Activated CD8-positive, alpha-beta memory T cell treated with anti-CD3 and anti-CD28 coated beads for 36 hours (primary cell): ENCODE results near the gene CHMP1A. TPM values are rescaled to one million over a fixed set of nuclear protein-coding genes. Genes with fewer than 3 reads are reported as not detected.
"Not testable (repeated sequence)": the region's sequence is repeated elsewhere in the genome, so short reads cannot be mapped to it uniquely, and the experiment has no call there.

Experiments
- CTCF ChIA-PET: fragments of 350-600 bp; sonication (Branson Sonifier 250); formaldehyde crosslinking; loops from one replicate; lab custom pipeline; 2021; ENCODE audit warnings: antibody characterized with exemption; lab: Charles Lee
- POLR2A ChIA-PET: fragments of 350-600 bp; sonication (Branson Sonifier 250); formaldehyde crosslinking; loops from one replicate; lab custom pipeline; 2021; ENCODE audit warnings: antibody characterized with exemption; lab: Charles Lee
- total RNA-seq, 2 experiments: library from RNA; stranded (reverse); gene quantifications; one replicate each; pipeline ENCODE4 v1.2.3, GENCODE V29; 2021

The CHMP1A gene
- total RNA-seq, 2 experiments from 2014 or later, result 80.5 to 80.8 TPM

DNA sequence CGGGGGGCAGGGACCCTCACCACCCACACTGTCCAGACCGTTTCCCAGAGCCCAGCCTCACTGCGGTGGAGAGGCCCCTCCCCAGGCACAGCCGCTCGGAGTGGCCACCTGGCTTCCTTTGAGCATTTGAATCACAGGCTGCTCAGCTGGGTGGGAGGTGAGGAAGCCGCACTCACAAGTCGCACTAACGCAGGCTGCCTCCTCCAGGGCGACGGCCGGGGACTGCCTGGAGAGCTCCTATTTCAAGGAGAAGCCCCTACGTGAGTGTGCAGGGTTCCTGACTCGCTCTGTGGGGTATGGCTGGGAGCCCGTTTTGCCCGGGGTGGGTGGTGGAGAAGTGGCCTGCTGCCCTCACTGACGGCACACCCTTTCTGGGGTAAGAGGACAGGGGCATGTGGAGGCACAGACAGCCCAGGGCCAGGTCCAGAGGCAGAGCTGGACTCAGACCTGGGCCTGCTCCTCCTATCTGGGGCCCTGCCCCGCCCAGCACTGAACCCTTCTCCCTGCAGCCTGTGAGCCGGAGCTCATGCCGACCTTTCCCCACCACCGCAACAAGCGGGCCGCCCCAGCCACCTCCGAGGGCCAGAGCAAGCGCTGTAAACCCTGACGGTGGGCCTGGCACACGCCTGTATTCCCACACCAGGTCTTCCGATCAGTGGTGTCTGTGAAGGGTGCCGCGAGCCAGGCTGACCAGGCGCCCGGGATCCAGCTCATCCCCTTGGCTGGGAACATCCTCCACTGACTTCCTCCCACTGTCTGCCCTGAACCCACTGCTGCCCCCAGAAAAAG is 37.8 kb upstream of the CHMP1A start:
- POLR2A ChIA-PET, result no interaction called here
- CTCF ChIA-PET, result no interaction called here

DNA sequence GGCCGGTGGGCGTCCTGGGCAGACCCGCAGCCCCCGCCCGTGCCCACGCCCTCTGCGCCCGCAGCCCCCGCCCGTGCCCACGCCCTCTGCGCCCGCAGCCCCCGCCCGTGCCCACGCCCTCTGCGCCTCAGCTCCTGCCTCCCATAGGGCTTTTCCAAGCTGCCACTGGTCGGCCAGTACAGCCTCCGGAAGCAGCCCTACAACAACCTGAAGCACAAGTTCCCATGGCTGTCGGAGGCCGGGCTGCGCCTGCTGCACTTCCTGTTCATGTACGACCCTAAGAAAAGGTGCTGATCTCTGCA is 37.2 kb upstream of the CHMP1A start:
- CTCF ChIA-PET, POLR2A ChIA-PET: not testable (repeated sequence)

DNA sequence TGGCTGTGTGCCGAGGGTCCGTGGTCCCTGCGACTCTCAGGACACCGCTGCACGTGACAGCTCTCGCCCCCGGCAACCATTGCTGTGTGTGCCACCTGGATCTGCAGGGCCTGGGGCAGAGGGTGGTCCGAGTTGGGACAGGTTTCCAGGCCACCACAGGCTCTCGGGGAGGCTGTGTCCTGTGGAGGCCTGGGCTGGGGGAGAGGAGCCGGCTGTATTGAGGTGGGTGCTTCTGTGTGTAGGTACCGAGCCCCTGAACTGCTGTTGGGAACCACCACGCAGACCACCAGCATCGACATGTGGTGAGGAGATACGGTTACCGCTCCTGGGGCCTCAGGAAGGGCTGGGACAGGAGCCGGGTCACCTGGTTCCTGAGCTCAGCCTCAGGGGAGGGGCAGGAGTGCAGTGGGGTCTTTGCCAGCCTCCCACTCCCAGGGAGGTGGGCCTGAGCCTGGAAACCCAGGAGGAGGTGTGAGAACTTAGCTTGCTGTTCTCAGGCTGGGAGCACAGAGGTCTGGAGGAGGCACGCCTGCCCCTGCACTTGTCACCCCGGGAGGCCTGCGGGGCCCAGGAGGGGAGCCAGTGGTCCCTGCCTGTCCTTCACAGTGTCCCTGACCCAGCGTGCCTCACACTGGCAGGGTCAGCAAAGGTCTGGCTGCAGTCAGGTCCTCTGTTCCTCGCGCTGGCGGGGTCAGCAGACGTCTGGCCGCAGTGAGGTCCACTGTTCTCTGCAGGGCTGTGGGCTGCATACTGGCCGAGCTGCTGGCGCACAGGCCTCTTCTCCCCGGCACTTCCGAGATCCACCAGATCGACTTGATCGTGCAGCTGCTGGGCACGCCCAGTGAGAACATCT is 36.6 kb upstream of the CHMP1A start:
- POLR2A ChIA-PET, result interaction anchor here (0.6 kb wide), 1 partner anchor 23 kb away, joined by 3 read pairs; no protein-coding TSS in a partner anchor

DNA sequence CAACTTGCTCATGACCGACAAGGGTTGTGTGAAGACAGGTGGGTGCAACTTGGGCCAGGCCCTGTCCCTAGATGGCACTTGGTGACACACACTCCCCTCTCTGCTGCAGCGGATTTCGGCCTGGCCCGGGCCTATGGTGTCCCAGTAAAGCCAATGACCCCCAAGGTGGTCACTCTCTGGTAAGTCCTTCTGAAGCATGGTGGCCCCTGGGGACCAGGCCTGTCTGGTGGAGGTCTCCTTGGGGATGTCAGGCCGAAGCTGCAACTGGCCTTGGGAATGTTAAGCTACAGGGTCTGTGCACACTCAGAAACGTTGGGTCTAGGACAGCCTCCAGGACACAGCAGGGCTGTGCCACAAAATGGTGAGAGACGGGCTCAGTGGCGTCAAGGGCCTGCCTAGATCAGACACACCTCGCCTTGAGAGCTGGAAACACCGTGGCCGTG is 35.8 kb upstream of the CHMP1A start:
- ChIA-PET POLR2A (no interaction called here), CTCF (interaction anchor here (0.6 kb wide), 1 partner anchor 21 kb away, joined by 3 read pairs; no protein-coding TSS in a partner anchor)

More for the DNA sequence above, 36.6 kb upstream of the CHMP1A start:
- CTCF ChIA-PET, result no interaction called here

DNA sequence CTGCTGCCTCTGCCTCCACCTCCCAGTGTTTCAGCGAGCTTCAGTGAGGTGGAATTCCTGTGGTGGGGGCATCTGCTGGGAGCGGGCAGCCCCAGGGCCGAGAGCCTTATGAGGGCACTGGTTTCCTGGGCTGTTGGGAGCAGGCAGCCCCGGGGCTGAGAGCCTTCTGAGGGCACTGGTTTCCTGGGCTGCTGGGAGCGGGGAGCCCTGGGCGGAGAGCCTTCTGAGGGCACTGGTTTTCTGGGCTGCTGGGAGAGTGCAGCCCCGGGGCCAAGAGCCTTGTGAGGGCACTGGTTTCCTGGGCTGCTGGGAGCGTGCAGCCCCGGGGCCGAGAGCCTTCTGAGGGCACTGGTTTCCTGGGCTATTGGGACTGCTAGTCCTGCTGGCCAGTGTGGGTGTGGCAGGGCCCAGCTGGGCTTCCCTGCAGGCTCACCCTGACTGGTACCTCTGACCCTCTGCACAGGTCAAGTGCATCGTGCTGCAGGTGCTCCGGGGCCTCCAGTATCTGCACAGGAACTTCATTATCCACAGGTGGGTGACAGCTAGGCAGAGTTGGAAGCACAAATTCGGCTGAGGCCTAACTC is 34.6 kb upstream of the CHMP1A start:
- CTCF ChIA-PET, result no interaction called here
- POLR2A ChIA-PET, result interaction anchor here (0.7 kb wide), 1 partner anchor 89 kb away, joined by 3 read pairs; no protein-coding TSS in a partner anchor

DNA sequence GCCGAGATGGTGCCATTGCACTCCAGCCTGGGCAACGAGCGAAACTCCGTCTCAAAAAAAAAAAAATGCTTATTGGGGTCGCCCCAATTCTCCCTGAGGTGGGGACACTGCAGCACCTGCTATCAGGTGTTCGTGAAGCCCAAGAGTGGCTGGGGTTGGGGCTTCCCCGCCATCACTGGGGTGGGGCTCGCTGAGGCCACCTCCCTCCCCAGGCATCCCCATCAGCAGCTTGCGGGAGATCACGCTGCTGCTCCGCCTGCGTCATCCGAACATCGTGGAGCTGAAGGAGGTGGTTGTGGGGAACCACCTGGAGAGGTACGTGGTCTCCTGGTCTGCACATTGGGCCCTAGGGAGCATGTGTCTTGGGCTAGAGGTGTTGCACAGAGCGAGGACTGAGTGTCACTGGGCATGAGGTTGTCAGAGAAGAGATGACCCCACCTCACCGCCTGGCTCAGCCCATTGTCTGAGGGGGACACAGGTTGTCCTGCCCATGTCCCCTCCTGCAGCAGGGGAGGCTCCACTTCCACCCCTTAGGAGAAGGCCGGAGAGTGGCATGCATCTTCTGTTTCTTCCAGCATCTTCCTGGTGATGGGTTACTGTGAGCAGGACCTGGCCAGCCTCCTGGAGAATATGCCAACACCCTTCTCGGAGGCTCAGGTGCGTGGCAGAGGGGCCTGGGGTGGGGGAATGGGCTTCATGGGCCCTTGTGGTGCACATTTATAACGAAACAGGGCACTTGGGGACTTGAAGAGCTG is 33.9 kb upstream of the CHMP1A start:
- ChIA-PET POLR2A (no interaction called here), CTCF (no interaction called here)

DNA sequence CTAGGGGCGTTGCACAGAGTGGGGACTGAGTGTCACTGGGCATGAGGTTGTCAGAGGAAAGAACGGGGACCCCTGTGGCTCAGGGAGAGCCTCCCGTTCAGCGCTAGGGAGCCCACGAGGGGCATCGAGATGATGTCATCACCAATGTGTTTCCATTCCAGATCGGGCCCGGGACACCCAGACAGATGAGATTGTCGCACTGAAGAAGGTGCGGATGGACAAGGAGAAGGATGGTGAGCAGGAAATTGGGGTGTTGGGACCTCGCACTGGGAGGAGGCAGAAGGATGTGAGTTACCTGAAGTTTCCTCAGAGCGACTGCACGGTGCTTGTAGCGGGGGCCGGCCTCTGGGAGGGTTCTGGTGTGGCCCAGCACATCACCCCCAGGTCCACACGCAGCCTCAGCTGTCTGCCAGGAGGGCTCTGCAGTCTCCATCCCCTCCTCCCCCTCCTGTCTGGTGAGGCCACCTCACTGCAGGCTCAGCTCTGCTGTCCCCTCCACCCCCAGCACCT is 32.9 kb upstream of the CHMP1A start:
- ChIA-PET CTCF (no interaction called here), POLR2A (no interaction called here)

DNA sequence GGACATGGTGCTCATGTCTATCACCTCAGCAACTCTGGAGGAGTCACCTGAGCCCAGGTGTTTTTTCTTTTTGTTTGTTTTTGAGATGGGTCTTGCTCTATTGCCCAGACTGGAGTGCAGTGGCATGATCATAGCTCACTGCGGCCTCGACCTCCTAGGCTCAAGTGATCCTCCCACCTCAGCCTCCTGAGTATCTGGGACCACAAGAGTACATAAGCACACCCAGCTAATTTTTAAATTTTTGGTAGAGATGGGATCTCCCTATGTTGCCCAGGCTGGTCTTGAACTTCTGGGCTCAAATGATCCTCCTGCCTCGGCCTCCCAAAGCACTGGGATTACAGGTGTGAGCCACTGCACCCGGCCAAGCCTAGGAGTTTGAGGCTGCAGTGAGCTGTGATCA is 32.1 kb upstream of the CHMP1A start:
- ChIA-PET CTCF (interaction anchor here (0.8 to 4.1 kb wide), 2 partner anchors 10 to 23 kb away, joined by 3 to 30 read pairs; partner anchors contain the start of gene SPATA2L), POLR2A (interaction anchor here (0.6 kb wide), 1 partner anchor 184 kb away, joined by 3 read pairs; the partner anchor contains the start of gene TCF25)

DNA sequence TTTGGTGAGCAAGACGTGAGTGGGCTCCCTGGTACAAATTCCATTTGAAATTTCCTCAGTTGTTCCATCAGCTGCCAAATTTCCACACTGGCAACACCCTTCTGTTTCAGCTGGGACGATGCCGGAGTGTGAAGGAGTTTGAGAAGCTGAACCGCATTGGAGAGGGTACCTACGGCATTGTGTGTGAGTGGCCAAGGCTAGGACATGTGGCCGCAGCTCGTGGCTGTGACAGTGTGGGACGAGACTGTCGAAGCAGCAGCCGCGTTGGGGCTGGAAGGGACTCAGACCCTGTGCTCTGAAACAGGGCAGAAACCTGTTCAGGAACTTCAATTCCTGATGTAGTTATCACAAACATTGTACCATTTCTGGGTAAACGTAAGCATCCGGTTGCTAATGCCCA is 31.6 kb upstream of the CHMP1A start:
- ChIA-PET POLR2A (interaction anchor here (0.6 kb wide), 1 partner anchor 184 kb away, joined by 3 read pairs; the partner anchor contains the start of gene TCF25), CTCF (interaction anchor here (0.8 to 4.1 kb wide), 2 partner anchors 11 to 24 kb away, joined by 3 to 30 read pairs; partner anchors contain the start of gene SPATA2L)

DNA sequence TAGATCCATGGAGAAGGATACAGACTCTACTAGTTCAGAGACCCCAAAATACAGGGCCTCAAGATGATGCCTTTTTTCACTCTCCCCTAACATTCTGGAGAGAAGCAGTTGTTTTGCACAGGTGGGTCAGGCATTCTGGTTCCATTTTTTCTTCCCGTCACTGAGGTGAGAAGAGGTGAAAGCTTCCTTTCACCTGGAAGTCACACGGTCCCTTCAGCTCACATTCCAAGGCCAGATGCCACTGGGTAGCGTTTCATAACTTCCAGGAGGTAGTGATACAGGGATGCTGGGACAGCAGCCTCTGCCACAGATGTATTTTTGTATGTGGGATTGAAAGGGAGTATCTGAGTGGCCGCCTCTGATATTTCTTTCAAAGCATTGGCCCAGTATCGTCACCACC is 30.9 kb upstream of the CHMP1A start:
- CTCF ChIA-PET, result interaction anchor here (0.7 to 4.1 kb wide), 2 partner anchors 11 to 31 kb away, joined by 8 to 30 read pairs; partner anchors contain the start of genes CHMP1A, SPATA2L and SPATA33
- POLR2A ChIA-PET, result interaction anchor here (0.7 kb wide), 1 partner anchor 185 kb away, joined by 6 read pairs; the partner anchor contains the start of gene TCF25

DNA sequence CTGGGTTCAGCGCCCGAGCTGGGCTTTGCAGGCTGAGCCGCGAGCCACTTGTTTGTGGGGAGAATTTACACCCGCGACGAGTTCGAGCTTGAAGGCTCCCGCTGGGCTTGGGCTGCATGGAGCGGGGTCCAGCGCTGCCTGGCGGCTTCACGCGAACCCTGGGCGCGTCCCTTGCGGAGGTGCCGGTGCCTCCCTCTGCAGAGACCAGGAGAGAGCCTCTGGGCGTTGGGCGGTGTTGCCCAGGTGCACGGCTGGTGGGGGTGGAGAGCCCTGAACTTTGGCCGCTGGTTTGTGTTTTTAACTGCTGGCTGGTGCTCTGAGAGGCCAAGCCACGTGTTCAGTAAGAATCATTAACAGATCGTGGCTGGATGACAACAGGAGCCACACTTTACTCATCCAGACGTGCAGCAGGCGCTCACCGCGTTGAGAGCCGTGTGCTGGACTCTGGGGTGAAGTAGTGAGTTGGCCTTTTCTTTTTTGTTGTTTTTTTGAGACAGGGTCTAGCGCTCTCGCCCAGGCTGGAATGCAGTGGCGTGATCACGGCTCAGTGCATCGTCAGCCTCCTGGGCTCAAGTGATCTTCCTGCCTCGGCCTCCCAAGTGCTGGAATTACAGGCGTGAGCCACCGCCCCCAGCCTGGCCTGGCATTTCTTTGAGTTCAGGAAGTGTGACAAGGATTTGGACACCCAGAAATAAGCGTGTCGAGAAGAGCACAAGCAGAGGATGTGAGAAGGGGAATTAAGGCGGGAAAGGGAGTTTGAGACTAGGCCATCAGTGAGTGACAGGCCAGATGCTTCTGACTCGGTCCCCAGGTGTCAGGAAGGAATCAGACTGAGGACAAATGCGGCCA is 29.8 kb upstream of the CHMP1A start:
- ChIA-PET CTCF (interaction anchor here (1.0 to 4.1 kb wide), 3 partner anchors 9 to 119 kb away, joined by 3 to 30 read pairs (median 4); partner anchors contain the start of gene SPATA2L), POLR2A (interaction anchor here (0.8 to 1.4 kb wide), 5 partner anchors 10 to 186 kb away, joined by 3 to 10 read pairs (median 3); partner anchors contain the start of gene TCF25)

DNA sequence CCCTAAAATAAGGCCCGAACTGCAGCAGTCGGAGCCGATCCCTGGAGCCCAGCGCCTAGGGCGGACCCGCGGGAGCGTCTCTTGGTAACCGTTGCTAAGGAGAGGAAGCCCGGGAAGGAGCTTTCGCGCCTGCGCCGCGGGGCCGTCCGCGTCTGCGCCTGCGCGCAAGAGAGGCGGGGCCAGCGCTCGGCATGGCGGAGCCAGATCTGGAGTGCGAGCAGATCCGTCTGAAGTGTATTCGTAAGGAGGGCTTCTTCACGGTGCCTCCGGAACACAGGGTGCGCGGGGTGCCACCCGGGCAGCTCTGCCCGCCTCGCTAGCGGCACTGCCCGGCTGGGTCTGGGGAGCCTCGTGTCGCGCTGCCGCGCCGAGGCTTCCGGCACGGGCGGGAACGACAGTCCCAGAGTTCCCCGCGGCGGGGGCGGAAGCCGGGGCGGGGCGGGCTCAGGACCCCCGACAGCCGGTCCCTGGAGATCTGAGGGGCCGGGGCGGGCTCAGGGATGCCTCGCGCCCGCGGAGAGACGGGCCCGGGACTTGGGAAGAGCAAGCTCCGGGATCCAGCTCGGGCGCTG is 29.1 kb upstream of the CHMP1A start, which contains the start of gene CDK10:
TSS of gene CDK10 (plus strand) at position 170 of the 572 bp plus-strand sequence. CDS start at position 192, 22 bp downstream.
- ChIA-PET CTCF (interaction anchor here (1.0 to 4.1 kb wide), 3 partner anchors 10 to 118 kb away, joined by 3 to 30 read pairs (median 4); partner anchors contain the start of gene SPATA2L), POLR2A (interaction anchor here (0.8 to 1.4 kb wide), 5 partner anchors 9 to 186 kb away, joined by 3 to 10 read pairs (median 3); partner anchors contain the start of gene TCF25)

DNA sequence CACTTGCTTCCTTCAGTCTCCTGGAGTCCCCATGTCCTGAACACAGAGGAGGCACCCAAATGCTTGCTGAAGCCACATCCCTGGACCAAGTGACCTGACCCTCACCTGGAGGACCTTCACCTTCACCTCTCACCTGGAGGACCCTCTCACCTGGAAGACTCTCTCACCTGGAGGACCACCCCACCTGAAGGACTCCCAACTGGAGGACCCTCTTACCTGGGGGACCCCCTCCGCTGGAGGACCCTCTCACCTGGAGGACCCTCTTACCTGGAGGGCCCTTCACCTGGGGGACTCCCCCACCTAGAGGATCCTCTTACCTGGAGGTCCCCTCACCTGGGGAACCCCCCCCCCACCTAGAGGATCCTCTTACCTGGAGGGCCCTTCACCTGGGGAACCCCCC is 28.4 kb upstream of the CHMP1A start:
- POLR2A ChIA-PET, result interaction anchor here (1.0 to 1.4 kb wide), 3 partner anchors 15 to 187 kb away, joined by 3 to 10 read pairs (median 5); partner anchors contain the start of gene TCF25
- CTCF ChIA-PET, result interaction anchor here (1.0 to 4.1 kb wide), 3 partner anchors 10 to 117 kb away, joined by 3 to 30 read pairs (median 4); partner anchors contain the start of gene SPATA2L

DNA sequence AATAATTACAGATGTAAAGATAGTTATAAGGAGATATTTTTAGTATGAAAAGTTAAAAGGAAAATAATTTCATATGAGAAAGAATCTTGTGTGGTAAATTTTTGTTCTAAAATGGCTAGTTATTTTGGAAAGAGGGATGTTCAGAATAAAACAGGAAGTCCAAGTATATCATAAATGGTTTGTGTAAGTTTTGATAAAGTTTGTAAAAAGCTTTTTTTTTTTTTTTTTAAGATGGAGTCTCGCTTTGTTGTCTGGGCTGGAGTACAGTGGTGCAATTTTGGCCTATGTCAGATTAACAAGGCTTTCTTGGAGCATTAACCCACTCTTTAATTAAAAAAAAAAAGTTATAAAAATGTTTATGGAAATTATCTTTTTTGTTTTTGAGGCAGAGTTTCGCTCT is 20.8 kb upstream of the CHMP1A start:
- ChIA-PET POLR2A (no interaction called here), CTCF (interaction anchor here (0.8 to 1.2 kb wide), 2 partner anchors 22 to 38 kb away, joined by 3 to 5 read pairs; no protein-coding TSS in a partner anchor)

DNA sequence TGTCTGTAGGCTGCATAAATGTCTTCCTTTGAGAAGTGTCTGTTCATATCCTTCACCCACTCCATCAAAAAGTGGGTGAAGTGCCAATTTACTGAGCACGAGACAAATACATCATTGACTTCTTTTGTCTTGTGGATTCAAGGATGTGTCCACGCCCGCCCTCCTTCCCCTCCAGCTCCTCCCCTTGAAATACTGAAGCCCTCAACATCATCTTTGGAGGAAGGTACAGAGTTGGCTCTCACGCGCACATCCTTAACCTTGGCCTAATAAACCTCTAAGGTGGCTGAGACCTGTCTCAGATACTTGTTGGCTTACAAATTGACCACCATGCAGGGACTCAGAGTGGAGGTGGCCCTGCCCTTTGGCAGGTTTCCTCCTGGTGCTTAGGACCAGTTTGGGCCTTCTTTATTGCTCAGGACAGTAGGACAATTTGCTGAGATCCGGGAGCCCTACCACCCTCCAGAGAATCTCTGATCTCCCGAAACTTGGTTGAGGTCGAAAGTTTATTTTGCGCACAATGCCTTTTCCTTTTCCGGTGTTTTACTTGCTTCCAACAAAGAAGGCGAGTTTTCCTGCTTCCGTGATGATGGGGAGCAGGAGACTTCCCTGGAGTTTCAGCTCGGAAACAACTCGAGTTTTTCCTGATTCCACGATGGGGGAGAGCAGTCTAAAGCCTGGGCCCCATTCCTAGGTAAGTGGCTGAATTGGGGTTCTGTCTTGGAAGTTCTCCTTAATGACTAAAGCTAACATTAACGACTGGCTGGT is 14.9 kb upstream of the CHMP1A start:
- ChIA-PET CTCF (interaction anchor here (0.6 to 1.0 kb wide), 2 partner anchors 10 to 21 kb away, joined by 3 read pairs; no protein-coding TSS in a partner anchor), POLR2A (no interaction called here)
